MM.1S (cell line): ENCODE results near the gene LHX4.

Experiments used
- DNase-seq: peaks from one replicate; pipeline ENCODE4 v3.0.0-alpha.2; 2015
- H2AFZ ChIP-seq: fragments of 300-600 bp; sonication (generic); 2 replicates; pipeline ENCODE4 v1.6.0; 2016; ENCODE audit warnings: antibody characterized with exemption, low read length
- H3F3A ChIP-seq: fragments of 300-600 bp; sonication (generic); 2 replicates; pipeline ENCODE4 v1.6.1; 2016; ENCODE audit warnings: mild to moderate bottlenecking, antibody characterized with exemption, low read length, moderate library complexity, mixed read lengths; ENCODE audit not compliant: insufficient read depth
- H3K27ac ChIP-seq: fragments of 300-600 bp; sonication (generic); 2 replicates; pipeline ENCODE4 v1.5.1; 2016; ENCODE audit warnings: mild to moderate bottlenecking, low read length
- H3K27me3 ChIP-seq: fragments of 300-600 bp; sonication (generic); replicated peaks from 2 replicates; pipeline ENCODE4 v1.6.0; 2016; ENCODE audit warnings: low read length; ENCODE audit not compliant: insufficient read depth
- H3K36me3 ChIP-seq: fragments of 300-600 bp; sonication (generic); replicated peaks from 2 replicates; pipeline ENCODE4 v1.6.1; 2016; ENCODE audit warnings: mild to moderate bottlenecking, low read length, mixed read lengths; ENCODE audit not compliant: insufficient read depth
- H3K4me1 ChIP-seq: fragments of 300-600 bp; sonication (generic); 2 replicates; pipeline ENCODE4 v1.6.1; 2016; ENCODE audit warnings: low read length, mixed read lengths
- H3K4me2 ChIP-seq: fragments of 300-600 bp; sonication (generic); 2 replicates; pipeline ENCODE4 v1.6.0; 2016; ENCODE audit warnings: low read depth, low read length
- H3K4me3 ChIP-seq: fragments of 300-600 bp; sonication (generic); 2 replicates; pipeline ENCODE4 v1.5.1; 2016; ENCODE audit warnings: low read length, mixed read lengths
- H3K79me2 ChIP-seq: fragments of 300-600 bp; sonication (generic); 2 replicates; pipeline ENCODE4 v1.6.1; 2016; ENCODE audit warnings: mixed run types, low read length, mixed read lengths
- H3K9ac ChIP-seq: fragments of 300-600 bp; sonication (generic); 2 replicates; pipeline ENCODE4 v1.6.1; 2016; ENCODE audit warnings: low read length, mixed read lengths
- H3K9me2 ChIP-seq: fragments of 300-600 bp; sonication (generic); replicated peaks from 2 replicates; pipeline ENCODE4 v1.6.1; 2016; ENCODE audit warnings: mild to moderate bottlenecking, low read length, mixed read lengths; ENCODE audit not compliant: insufficient read depth
- H3K9me3 ChIP-seq: fragments of 300-600 bp; sonication (generic); replicated peaks from 2 replicates; pipeline ENCODE4 v1.6.1; 2016; ENCODE audit warnings: mild to moderate bottlenecking, low read length, mixed read lengths; ENCODE audit not compliant: insufficient read depth
- H4K20me1 ChIP-seq: fragments of 300-600 bp; sonication (generic); 2 replicates; pipeline ENCODE4 v1.6.1; 2016; ENCODE audit warnings: mild to moderate bottlenecking, low read length, moderate library complexity, mixed read lengths; ENCODE audit not compliant: insufficient read depth
- EZH2 ChIP-seq: fragments of 300-600 bp; sonication (generic); optimal IDR thresholded peaks from 2 replicates; pipeline ENCODE3; 2017; ENCODE audit warnings: low read depth, mild to moderate bottlenecking, antibody characterized with exemption, low read length, mixed read lengths
- EZH2phosphoT487 ChIP-seq: fragments of 300-600 bp; sonication (generic); IDR thresholded peaks from 2 replicates; pipeline ENCODE4 v1.6.1; 2018; ENCODE audit warnings: antibody characterized with exemption, low read length
- TF ChIP-seq, protein P1 (sequence below): fragments of 300-600 bp; sonication (generic); IDR thresholded peaks from 2 replicates; pipeline ENCODE4 v1.5.1; 2016; ENCODE audit warnings: antibody characterized with exemption, low read length, mixed read lengths

The LHX4 gene

DNA sequence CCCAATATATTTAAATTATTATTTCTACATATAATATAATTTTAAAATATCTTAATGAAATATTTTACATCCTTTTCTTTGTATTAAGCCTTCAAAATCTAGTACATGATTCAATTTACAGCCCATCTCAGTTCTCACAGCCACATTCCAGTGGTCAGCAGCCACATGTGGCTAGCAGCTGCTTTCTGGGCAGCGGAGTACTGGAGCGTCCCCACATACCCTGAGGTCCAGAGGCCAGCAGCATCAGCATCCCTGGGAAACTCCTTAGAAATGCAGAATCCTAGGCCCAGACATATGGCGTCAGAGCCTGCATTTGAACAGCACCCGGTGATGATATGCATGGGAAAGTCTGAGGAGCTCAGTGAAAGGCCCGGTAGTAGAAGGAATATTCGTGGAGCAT, 8.6 kb upstream of the LHX4 start:
- H3K4me2 ChIP-seq = no peak overlapping the region
- H3K4me1 ChIP-seq = 0 out of 2 replicates have a peak, but pooled peaks cover 4% of the 10 kb centered on the region
- no peak overlapping the region for H2AFZ ChIP-seq
- DNase-seq = no peak
- H3K27me3 ChIP-seq = no peaks in the 10 kb centered on the region
- no peak overlapping the region for H3K9ac ChIP-seq
- no peaks in the 10 kb centered on the region for H3K79me2 ChIP-seq
- no peaks in the 10 kb centered on the region for H3K9me3 ChIP-seq
- no peaks in the 10 kb centered on the region for H3K36me3 ChIP-seq
- H4K20me1 ChIP-seq = no peaks in the 10 kb centered on the region
- no peak overlapping the region for H3K27ac ChIP-seq
- H3K4me3 ChIP-seq = no peak overlapping the region
- H3F3A ChIP-seq = no peaks in the 10 kb centered on the region
- no peak for TF ChIP-seq EZH2
- no peak for TF ChIP-seq EZH2phosphoT487
- TF ChIP-seq, protein P1, sequence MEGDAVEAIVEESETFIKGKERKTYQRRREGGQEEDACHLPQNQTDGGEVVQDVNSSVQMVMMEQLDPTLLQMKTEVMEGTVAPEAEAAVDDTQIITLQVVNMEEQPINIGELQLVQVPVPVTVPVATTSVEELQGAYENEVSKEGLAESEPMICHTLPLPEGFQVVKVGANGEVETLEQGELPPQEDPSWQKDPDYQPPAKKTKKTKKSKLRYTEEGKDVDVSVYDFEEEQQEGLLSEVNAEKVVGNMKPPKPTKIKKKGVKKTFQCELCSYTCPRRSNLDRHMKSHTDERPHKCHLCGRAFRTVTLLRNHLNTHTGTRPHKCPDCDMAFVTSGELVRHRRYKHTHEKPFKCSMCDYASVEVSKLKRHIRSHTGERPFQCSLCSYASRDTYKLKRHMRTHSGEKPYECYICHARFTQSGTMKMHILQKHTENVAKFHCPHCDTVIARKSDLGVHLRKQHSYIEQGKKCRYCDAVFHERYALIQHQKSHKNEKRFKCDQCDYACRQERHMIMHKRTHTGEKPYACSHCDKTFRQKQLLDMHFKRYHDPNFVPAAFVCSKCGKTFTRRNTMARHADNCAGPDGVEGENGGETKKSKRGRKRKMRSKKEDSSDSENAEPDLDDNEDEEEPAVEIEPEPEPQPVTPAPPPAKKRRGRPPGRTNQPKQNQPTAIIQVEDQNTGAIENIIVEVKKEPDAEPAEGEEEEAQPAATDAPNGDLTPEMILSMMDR = no peak
- H3K9me2 ChIP-seq = no peaks in the 10 kb centered on the region

GRCh38 chr1:180224902-180225301, 5.2 kb upstream of the LHX4 start:
- H2AFZ ChIP-seq = no peak overlapping the region
- H3K79me2 ChIP-seq = no peaks in the 10 kb centered on the region
- no peaks in the 10 kb centered on the region for H4K20me1 ChIP-seq
- H3K4me3 ChIP-seq = no peak overlapping the region
- H3K27ac ChIP-seq = no peak overlapping the region
- TF ChIP-seq, protein P1 = no peak
- TF ChIP-seq EZH2phosphoT487 (no peak), EZH2 (no peak)
- no peaks in the 10 kb centered on the region for H3K9me3 ChIP-seq
- no peak overlapping the region for H3K9ac ChIP-seq
- no peaks in the 10 kb centered on the region for H3F3A ChIP-seq
- H3K4me1 ChIP-seq = 0 out of 2 replicates have a peak, but pooled peaks cover 4% of the 10 kb centered on the region
- H3K4me2 ChIP-seq = no peak overlapping the region
- H3K27me3 ChIP-seq = peaks cover 21% of the 10 kb centered on the region
- no peak for DNase-seq
- H3K9me2 ChIP-seq = no peaks in the 10 kb centered on the region
- H3K36me3 ChIP-seq = no peaks in the 10 kb centered on the region

GRCh38 chr1:180225403-180225802, 4.7 kb upstream of the LHX4 start:
- no peaks in the 10 kb centered on the region for H3K79me2 ChIP-seq
- H3K9ac ChIP-seq = no peak overlapping the region
- H4K20me1 ChIP-seq = no peaks in the 10 kb centered on the region
- no peaks in the 10 kb centered on the region for H3K9me2 ChIP-seq
- H3F3A ChIP-seq = 0 out of 2 replicates have a peak, but pooled peaks cover 2% of the 10 kb centered on the region
- peaks cover 23% of the 10 kb centered on the region for H3K27me3 ChIP-seq
- DNase-seq = no peak
- H3K9me3 ChIP-seq = no peaks in the 10 kb centered on the region
- H3K36me3 ChIP-seq = no peaks in the 10 kb centered on the region
- H3K4me1 ChIP-seq = 0 out of 2 replicates have a peak, but pooled peaks cover 4% of the 10 kb centered on the region
- no peak overlapping the region for H2AFZ ChIP-seq
- H3K4me3 ChIP-seq = no peak overlapping the region
- H3K4me2 ChIP-seq = no peak overlapping the region
- H3K27ac ChIP-seq = no peak overlapping the region
- TF ChIP-seq EZH2 (no peak), EZH2phosphoT487 (no peak)
- TF ChIP-seq, protein P1 = no peak
